ELF-1 (cell line): ENCODE data around the gene S100A10.

Source experiments
- DNase-seq: peaks from one replicate; pipeline ENCODE4 v3.0.0-alpha.2; 2016; ENCODE audit warnings: low read depth, low spot score

Gene S100A10, protein sequence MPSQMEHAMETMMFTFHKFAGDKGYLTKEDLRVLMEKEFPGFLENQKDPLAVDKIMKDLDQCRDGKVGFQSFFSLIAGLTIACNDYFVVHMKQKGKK

DNA sequence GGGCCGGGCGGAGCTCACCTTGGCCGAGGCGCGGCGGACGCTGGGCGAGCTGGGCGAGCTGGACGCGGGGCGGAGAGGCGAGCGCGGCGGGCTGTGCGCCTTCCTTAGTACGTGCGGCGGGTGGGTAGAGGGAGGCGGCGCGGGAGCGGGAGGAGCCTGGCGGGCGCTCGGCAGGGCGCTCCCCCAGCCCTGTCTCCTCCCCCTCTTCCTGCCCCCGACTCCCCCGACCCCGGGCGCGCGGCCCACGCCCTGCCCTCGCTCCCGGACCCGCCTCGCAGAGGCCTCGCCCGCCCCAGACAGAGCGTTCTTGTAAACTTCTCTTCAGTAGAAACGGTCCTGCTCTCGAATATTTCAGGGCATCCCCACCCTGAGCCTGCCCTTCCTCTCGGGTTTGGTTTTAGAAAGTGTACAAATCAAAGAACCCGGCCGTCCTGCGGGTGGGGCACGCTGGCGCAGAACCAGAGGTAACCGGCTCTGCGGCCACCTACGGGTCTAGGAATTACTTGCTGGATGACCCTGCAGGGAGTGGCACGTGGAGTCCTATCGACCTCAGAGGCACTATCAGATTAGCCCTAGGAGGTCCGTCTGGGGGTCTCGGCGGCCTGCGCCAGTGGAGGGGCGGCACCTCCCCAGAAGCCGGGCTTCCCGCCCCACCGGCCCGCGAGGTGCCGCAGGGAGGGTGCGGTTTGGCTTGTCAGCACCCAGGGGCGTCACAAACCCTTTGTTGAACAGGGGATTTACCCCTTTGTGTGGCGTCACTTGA is at the start of gene S100A10:
Gene S100A10 (minus strand): TSS at position 126 of the 763 bp plus-strand sequence. CDS start 7,629 bp downstream, outside the sequence.
- DNase-seq = peak; percentile 85

DNA sequence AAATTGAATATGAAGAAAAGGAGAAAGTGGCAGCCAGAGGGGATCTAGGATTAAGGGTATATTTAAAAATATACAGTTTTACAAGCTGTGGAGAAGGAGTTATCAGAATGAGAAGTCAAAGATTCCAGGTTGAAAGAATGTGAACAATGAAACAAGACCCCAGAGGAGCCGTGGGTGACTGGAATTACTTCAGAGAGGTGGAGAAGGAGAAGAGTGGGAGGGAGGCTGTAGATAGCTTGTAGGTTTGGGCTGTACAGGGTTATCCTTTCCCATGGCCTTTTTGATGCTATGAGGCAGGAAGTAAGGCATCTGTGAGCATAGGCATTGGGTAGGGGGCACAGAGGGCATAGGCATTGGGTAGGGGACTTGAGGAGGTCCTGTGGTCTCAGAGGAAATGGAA is 48.4 kb upstream of the S100A10 start:
- DNase-seq = no peak

DNA sequence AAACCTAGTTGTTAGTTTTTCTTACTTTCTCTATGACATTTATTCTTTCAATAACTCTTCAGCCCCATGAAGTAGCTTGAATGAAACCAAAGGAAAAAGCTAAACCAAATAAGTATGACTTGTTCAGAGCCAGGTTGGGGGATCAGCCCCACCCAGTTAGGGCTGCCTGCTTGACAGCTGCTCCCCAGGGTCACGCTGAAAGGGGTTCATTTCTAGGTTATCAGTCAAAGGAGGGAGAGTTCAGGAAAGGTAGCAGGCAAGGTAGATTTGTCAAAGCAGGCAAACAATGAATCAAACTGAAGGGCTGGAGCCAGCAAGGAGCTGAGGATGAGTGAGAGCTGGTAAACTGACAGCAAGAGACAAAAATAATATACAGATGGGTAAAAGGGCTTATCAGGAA is 46.2 kb upstream of the S100A10 start:
- DNase-seq = no peak

DNA sequence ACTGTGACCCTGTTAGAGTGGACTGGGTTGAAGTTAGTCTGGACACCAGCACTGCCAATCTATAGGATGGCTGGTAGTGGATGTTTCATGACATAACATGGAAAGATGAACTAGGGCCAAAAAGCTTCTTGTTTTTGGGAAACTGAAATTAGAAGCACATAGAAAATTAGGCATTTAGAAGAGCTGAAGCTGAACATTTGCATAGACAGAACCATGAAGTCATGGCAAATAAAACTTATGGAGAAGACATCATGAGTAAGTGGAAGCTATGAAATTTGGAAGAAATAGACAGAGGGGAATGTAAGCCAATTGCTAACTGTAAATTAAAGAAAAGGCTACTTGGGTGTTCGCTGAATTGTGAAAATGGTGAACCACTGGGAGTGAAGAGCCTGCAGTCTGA is 45.8 kb upstream of the S100A10 start:
- no peak for DNase-seq

DNA sequence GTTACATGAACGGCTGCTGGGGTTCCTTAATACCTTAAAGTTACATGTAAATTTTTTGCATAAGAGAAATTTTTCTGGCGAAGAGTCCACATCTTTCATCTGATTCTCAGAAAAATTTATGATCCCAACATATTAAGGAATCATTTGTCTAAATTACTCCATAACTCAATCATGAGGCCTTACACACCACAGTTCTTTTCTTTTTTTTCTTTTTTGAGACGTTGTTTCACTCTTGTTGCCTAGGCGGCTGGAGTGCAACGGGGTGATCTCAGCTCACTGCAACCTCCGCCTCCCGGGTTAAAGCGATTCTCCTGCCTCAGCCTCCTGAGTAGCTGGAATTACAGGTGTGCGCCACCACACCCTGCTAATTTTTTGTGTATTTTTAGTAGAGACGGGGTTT is 45.2 kb upstream of the S100A10 start:
- DNase-seq = no peak

DNA sequence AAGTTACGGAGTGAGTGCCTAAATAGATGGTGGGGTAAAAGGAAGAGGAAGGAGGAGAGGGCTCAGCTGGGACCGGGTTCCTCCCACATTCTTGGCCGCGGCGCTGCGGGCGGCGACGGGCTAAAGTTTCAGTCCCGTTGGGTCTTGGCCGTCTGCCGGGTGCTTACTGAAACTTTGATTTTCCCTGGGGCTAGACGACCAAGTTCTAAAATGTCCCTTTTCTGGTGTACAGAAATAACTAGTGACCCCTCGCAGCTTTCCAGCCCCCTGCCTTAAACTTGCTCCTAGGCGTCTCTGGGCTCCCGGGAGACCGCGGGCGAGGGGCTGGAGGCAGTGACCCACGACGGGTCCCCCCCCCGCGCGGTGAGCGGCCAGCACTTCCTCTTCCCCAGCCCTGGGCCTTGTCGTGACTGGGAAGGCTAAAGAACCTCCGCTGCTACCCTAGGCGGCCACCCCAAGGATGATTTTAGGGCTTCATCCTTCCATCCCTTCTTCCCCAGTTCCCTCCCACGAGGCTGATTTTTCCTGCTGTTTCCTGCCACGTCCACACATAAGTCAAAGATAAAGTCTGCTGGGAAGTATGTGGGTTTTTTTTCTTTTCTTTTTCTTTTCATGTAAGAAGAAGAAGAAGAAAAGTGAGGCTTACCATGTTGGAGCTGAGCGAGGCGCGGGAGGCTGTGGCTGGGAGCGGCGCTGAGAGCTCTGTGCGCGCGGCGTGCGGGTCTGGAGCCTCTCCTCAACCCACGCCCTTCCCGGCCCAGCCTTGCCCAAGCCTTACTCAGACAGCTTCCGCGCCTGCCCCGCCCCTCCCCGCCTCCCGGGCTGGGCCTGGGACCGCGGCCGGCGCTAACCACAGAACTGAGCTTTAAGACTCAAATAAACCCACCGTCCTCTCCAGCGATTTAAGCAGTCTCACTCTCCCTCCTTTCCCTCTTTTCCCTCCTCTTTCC is 42.9 kb upstream of the S100A10 start, which contains the start of gene S100A11:
Gene S100A11 (minus strand): TSS at position 738 of the 950 bp plus-strand sequence. CDS start 89 bp downstream, at position 649.
- peak; percentile 86 for DNase-seq

DNA sequence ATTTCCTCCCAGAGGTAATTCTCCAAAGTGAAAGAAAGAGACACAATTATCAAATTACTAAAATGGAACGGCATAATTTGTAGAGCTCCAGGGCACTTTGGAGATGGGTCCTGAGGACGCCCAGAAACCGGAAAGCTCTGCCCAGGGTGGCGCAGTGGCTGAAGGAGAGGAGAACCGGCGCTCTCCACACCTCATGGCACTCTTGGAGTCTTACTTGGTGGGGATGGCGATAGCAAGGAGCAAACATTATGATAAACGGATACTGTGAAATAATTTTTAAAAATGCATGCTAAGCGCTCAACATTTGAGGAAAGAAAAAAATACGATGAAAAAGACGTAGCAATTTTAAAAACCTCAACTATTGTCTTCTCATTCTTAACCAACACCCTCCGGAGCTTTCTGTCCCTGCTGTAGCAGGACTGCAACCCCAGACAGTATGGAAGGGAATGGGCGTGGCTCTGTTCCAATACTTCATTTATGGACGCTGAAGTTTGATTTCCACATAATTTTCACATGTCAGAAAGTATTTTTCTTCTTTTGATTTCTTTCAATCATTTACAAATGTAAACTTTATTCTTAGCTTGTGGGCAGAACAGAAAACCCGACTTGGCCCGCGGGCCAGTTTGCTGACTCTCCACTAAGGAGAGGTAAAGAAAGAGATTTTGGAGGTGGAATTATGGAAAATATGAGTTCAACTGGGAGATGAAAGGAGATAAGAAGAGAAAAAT is 42.0 kb upstream of the S100A10 start:
- peak; percentile 55 for DNase-seq

DNA sequence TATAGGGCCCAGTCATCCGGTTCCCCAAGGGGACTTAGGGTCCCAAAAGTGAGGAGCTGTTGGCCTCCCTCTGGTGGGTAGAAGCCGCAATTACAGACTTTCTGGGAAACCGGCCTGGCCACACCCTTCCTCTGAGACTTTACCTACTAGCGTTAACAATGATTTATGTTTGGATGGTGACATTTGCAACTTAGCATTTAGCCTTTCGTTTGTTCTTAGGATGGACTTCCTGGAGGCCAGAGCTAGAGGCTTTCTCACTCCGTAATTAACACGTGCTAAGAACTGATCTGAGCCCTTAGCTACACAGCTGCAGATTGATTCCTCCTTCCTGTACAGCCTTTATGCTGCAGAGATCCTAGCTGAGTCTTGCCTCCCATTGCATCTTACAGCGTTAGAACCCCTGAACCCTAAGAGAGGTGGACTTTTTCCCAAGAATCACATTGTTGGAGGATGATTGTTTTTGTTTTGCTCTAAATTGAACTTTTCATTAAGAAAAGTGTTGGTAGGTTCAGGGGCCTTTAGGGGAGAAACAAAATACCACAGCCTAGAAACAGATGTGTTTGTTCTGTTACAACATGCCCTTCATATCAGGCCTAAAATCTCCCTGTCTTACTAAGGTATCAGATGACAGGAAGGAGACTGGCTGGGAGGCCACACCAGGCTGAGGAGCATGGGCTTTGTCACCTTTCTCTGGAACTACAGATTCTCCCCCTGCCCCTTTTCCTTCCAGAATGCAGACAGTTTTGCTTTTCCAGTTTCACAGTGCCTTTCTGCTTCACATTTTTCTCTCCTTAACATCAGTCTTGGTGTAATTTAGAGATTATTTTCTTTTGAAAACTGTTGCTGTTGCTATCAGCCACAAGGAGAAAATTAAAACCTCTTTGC is 41.2 kb upstream of the S100A10 start:
- DNase-seq = peak; percentile 92

DNA sequence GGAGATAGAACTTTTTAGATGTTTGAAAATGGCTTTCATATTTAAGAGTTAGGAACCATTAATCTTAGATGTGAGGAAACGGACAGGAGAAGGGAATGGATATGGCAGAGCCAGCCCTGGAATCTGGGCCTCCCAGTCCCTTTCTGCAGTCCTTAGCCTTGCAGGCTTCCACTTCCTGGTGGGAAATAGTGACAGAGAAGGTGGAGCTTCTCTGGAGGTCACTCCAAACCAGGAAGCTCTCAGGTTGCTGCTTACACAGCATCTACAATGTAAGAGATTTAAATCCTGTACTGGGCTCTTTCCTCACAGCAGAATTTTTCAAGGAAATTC is 40.6 kb upstream of the S100A10 start:
- DNase-seq = no peak

DNA sequence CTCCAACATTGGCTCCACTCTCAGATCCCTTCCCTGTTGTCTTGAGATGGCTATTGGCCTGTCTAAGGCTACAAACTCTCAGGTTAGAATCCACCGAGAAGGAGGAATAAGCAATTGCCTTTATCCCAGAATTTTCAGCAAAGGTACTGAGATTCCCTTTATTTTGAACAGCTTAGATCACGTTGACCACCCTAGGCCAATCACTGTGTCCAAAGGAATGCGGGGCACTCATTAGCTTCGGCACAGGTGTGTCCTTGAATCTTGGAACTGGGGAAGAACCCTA is 36.2 kb upstream of the S100A10 start:
- no peak for DNase-seq

DNA sequence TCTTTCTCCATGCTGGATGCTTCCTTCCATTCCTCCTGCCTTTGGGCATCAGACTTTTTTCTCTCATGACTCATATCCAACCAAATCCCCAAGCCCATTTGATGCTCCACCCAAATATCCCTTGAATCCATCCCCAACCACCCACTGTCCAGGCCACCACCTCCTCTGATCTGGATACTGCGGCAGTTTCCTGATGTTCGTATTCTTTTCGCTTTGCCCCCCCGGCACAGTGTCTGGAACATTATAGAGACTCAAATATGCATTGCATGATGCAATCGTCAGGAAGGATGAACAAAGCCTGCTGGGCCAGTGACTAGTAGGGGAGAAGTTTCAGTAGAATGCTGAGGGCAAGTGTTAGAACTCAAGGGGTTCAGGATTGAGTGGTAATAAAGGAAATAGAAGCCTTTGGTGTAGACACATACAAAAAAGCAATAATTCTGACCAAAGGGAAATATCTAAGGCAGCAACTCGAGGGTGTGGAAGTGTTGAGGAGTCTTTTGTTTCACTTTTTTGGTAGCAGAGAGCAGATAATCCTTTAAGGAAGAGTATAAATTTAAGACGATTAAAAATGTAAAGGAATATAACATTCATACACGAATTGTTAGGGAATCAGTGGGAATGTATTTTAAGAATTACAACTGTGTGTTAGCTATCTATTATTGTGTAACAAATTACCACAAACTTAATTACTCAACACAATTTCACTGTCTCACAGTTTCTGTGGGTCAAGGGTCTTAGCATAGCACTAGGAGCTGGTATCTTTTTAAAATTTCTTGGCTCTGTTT is 35.7 kb upstream of the S100A10 start:
- no peak for DNase-seq

DNA sequence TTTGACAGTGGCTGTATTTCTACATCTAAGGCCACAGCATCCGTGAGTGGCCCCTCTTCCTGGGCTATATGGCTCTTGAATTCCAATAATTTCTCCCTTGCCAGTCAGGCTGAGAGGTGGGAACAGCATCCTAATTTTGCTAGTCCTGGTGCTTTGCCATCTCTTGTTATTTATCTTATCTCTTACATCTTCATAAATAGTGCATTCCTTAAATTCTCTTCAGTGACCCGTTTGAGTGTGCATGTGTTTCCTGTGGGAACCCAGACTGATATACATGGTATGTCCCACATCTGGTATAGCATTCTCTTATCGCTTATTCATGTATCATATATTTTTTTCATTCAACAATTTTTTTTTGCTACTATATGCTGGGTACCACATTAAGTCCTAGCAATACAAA is 33.2 kb upstream of the S100A10 start:
- DNase-seq = no peak

DNA sequence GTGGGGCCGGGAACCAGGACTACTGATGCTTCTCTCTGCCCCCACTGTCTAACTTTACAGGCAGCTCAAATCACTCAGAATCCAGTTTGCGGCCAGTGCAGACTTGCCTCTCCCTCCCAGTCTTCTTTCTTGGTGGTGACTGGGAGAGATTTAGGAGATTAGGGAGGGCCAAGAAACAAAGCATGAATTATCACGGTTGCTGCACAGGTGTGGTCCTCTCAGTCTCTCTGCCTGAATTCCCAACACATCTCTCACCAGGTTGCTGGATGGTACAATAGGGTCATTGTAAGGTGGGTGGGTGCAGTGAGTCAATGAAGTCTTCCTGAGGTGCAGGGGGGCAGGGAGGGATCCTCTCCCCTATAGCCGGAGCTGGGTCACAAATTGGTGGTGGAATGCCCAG is 30.6 kb upstream of the S100A10 start:
- no peak for DNase-seq

DNA sequence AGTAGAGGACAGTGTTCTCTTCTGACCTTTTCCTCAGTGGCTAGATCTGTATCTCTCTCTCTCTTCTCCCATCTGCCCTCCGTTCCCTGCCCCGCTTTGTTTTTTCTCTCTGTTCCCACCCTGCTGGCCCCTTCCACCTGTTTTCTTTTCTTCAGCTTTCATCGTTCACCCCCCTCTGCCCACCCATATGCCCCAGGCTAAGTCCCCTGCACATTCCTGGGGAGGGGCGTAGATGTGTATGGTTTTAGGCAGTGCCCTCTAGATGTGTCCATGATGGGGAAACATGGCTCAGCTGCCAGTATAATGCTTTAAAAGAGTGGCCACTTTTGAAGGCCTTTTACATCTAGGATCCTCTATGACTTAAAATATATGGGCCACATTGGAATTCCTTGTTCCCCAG is 29.6 kb upstream of the S100A10 start:
- no peak for DNase-seq

DNA sequence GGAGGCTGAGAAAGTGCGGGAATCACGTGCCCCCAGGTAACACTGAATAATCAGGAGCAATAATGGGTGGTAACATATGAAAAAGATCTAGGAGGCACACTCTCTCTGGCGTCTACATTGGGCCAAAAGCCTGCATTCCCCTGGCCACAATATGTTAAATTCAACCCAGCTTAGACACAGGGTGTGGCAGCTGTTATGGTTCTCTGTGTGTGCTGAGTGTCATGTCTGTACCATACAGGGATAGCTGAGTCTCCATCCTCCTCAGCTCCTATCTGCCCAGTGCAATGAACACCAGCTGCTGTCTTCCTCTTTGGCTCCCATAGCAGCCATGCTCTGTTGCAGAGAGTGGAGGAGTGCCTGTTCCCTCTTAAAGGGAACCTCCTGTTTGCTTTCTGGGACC is 28.8 kb upstream of the S100A10 start:
- DNase-seq = no peak

DNA sequence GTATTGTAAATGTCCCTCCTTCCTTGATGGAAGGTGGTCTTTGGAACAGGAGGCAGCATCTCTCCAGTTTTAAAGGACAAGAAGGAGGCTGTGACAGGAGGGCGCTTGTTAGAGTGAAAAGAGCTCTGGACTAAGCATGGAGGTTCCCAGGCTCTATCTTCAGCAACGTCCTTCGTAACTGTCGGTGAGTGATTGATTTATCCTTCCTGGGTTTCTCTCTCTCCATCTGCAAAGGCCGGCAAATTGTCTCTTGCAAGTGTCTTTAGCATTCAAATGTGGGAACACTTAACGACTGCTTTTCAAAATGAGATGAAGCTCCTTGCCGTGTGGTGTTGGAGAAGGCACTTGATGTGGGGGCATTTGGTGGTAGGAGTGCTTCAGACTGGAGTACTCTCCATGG is 27.9 kb upstream of the S100A10 start:
- no peak for DNase-seq

DNA sequence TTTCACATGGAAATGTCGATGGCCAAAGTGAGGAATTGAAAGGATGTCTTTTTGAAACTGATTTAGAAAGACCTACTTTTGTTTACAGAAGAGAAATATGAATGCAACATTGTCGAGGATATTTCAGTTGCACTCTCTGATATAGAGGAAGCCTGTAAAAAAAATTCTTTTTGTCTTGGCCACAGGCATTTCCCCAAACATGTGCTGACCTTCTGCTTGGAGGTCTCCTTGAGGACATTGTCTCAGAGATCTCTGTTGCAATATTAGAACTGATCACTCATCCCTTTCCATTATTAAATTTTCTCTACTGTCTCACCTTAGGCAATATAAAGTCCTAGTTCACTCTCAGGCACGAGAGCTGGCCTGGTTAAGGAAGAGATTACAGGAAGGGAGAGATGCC is 27.2 kb upstream of the S100A10 start:
- DNase-seq = no peak

DNA sequence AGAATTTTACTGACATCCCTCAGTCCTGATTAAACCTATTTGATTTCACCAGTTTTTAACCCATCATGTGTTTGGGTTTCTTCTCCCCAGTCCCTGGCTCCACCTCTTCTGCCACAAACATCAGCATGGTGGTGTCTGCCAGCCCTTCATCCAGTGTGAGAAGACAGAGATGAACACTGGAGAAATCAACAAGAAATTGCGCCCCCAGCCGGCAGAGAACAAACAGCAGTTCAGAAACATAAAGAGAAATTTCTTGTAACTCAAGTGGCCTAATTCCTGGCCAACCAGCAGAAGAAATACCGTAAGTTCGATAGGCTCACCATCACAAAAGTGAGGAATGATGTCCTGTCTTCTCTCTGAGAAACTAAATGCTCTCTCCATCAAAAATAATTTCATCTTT is 24.9 kb upstream of the S100A10 start:
- peak; percentile 27 for DNase-seq

DNA sequence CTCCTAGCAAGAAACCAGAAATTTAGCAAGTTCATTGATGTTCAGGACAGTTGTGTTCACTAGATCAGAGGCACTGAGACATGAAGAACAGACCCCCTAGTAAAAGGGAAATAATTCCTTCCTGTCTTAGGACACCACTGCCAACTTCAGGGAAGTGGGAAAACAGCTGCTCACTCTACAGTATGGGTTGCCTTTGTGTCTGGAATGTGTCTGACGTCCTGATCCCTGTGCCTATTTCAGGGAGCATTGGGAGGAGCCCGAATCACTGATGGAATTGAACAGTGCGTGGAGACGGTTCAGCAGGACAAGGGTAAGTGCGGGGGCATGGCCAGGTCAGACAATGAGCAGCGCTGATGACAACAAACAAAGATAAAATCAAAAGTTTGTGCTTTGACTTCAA is 22.1 kb upstream of the S100A10 start:
- no peak for DNase-seq

DNA sequence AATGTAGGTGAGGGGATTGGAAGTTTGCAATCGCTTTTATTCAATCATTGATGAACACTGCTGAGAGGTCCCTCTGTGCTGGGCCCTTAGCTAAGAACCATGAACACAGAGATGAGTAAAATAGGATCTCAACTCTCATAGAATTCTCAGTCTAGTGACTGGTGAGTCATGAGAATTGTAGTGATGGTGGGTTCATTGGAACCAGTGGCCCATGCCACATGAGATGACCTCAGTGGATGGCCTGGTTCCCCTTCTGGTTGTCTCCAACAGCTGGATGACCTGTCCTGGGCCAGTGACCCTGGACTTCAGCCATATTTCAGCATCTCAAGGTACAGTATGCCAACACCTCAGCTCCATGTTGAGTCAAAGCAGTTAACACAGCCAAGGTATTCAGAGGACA is 21.3 kb upstream of the S100A10 start:
- no peak for DNase-seq
